Measurements from ENCODE around the gene CCSER2.

DNA sequence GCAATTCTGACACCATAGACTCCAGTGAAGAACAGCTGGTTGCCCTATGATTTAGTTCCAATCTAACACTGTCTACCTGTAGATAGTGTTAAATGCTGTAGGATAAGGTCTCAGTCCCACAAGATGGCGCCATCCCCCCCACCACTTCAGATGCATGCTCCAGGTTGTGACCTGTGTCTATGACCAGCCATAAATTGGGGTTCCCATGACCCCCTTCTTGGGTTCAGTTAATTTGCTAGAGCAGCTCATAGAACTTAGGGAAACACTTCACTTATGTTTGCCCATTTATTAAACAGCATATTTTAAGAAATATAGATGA is 13.1 kb downstream of the CCSER2 start:
- TF ChIP-seq, protein P1, sequence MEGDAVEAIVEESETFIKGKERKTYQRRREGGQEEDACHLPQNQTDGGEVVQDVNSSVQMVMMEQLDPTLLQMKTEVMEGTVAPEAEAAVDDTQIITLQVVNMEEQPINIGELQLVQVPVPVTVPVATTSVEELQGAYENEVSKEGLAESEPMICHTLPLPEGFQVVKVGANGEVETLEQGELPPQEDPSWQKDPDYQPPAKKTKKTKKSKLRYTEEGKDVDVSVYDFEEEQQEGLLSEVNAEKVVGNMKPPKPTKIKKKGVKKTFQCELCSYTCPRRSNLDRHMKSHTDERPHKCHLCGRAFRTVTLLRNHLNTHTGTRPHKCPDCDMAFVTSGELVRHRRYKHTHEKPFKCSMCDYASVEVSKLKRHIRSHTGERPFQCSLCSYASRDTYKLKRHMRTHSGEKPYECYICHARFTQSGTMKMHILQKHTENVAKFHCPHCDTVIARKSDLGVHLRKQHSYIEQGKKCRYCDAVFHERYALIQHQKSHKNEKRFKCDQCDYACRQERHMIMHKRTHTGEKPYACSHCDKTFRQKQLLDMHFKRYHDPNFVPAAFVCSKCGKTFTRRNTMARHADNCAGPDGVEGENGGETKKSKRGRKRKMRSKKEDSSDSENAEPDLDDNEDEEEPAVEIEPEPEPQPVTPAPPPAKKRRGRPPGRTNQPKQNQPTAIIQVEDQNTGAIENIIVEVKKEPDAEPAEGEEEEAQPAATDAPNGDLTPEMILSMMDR (conservative IDR thresholded peaks at IDR 0.05; ENCODE audit: low read length) = peak; percentile 58
- TF ChIP-seq EZH2phosphoT487 (IDR thresholded peaks at IDR 0.05; ENCODE audit: borderline replicate concordance) = no peak

Measured in Loucy (cell line).